Measurements from ENCODE around the gene SLC35A3. TPM values are rescaled to one million over a fixed set of nuclear protein-coding genes. Genes with fewer than 3 reads are reported as not detected.

Gene SLC35A3
- total and polyA plus RNA-seq, 10 of the 15 experiments (the other 5 are each of a cell fraction or from before 2014, with no cell fraction given), result 3.6 to 24.3 (median 15.4) TPM

- DNase-seq (ENCODE audit: low read depth, low spot score), result no peak
- ChIA-PET RAD21 (ENCODE audit: unreplicated experiment) (no interaction called here), CTCF (interaction anchor here (1.4 kb wide), 1 partner anchor 9 kb away, joined by 3 read pairs; no protein-coding TSS in a partner anchor), SMC1A (ENCODE audit: uncharacterized antibody, unreplicated experiment) (interaction anchor here (0.7 kb wide), 1 partner anchor 25 kb away, joined by 3 read pairs; no protein-coding TSS in a partner anchor), POLR2A (interaction anchor here (1.5 kb wide), 1 partner anchor 8 kb away, joined by 4 read pairs; the partner anchor contains the start of gene SLC35A3)
- H4K20me1 ChIP-seq (ENCODE audit: control insufficient read depth, insufficient read depth), result no peaks in the 10 kb centered on the region
- peaks cover 3% of the 10 kb centered on the region for H3K79me2 ChIP-seq (ENCODE audit: control insufficient read depth, insufficient read depth, low read length)
- in situ Hi-C loops (cut with MboI), result no loop called here
- no peak overlapping the region for H3K4me2 ChIP-seq (ENCODE audit: control insufficient read depth, insufficient read depth)
- ATAC-seq, result peak; percentile 26; the same call in 1 of the 3 replicates
- peaks cover 0 to 3% of the 10 kb centered on the region in 2 experiments; a peak in 1 of 4 replicates for H3K36me3 ChIP-seq (ENCODE audit: control insufficient read depth in 2 of 2, insufficient read depth in 2 of 2, low read length in 1 of 2)
- no peak for FAIRE-seq
- H3K27me3 ChIP-seq (replicated peaks in 1 of 2; ENCODE audit: control insufficient read depth in 2 of 2, insufficient read depth in 2 of 2, low read length in 1 of 2), result no peaks in the 10 kb centered on the region
- no TSS peak for BruUV-seq (replicated peaks)
- WGBS (ENCODE audit: insufficient coverage, insufficient replicate concordance, low lambda C conversion rate, missing lambda C conversion rate), result 100% methylated on average over 2 of the region's 2 CpGs
- intact Hi-C loops (cut with micrococcal nuclease; ENCODE audit: unreplicated experiment), result no loop called here
- H3K9ac ChIP-seq (ENCODE audit: control insufficient read depth, insufficient read depth, low read length), result no peak overlapping the region
- no peak overlapping the region for H2AFZ ChIP-seq (ENCODE audit: control insufficient read depth, low read depth, low read length)
- no peaks in the 10 kb centered on the region for H3K4me1 ChIP-seq (ENCODE audit: control insufficient read depth, insufficient read depth, low read length)
- no peak overlapping the region for H3K4me3 ChIP-seq
- H3K9me3 ChIP-seq (replicated peaks; ENCODE audit: control insufficient read depth, insufficient read depth, low read length), result no peaks in the 10 kb centered on the region
- H3K27ac ChIP-seq (ENCODE audit: control insufficient read depth, insufficient read depth), result no peak overlapping the region
- TF ChIP-seq E4F1 (IDR thresholded peaks at IDR 0.05; ENCODE audit: borderline replicate concordance, partially characterized antibody), result no peak
- TF ChIP-seq RELB (IDR thresholded peaks at IDR 0.05; ENCODE audit: low read depth), result no peak
- no peak for TF ChIP-seq HDAC6 (IDR thresholded peaks at IDR 0.05; ENCODE audit: unreplicated experiment)
- TF ChIP-seq SP1 (IDR thresholded peaks at IDR 0.05; ENCODE audit: low read depth, low read length), result no peak
- no peak for TF ChIP-seq ZBTB33 (IDR thresholded peaks at IDR 0.05)
- TF ChIP-seq ATF3 (IDR thresholded peaks at IDR 0.05; ENCODE audit: borderline replicate concordance, extremely low read depth, low read depth, low read length), result no peak
- no peak for TF ChIP-seq TCF12 (IDR thresholded peaks at IDR 0.05; ENCODE audit: low read depth, low read length)
- no peak for TF ChIP-seq RFX5 (IDR thresholded peaks at IDR 0.05; ENCODE audit: low read depth, low read length)
- TF ChIP-seq USF2 (IDR thresholded peaks at IDR 0.05; ENCODE audit: borderline replicate concordance, low read depth, low read length), result no peak
- no peak for TF ChIP-seq MEF2B (IDR thresholded peaks at IDR 0.05; ENCODE audit: partially characterized antibody, poor library complexity, severe bottlenecking)
- no peak for TF ChIP-seq POU2F2 (IDR thresholded peaks at IDR 0.05; ENCODE audit: borderline replicate concordance, low read depth, low read length)
- no peak for TF ChIP-seq BACH1 (IDR thresholded peaks at IDR 0.05; ENCODE audit: borderline replicate concordance)
- TF ChIP-seq STAT3 (IDR thresholded peaks at IDR 0.05; ENCODE audit: low read depth, low read length), result no peak
- no peak for TF ChIP-seq RELA (IDR thresholded peaks at IDR 0.05; ENCODE audit: borderline replicate concordance, partially characterized antibody)
- no peak for TF ChIP-seq TCF3 (IDR thresholded peaks at IDR 0.05; ENCODE audit: borderline replicate concordance, insufficient read depth, low read depth, low read length)
- TF ChIP-seq MYC (IDR thresholded peaks at IDR 0.05; ENCODE audit: insufficient read depth, insufficient read length, insufficient replicate concordance, low read length, severe bottlenecking), result no peak
- TF ChIP-seq NRF1 (conservative IDR thresholded peaks at IDR 0.05; ENCODE audit: low read depth, low read length), result no peak
Measured at GRCh38 chr1:99978218-99978617, 8.4 kb downstream of the SLC35A3 start.
